ENCODE data around the gene ACLY. TPM values are rescaled to one million over a fixed set of nuclear protein-coding genes. Genes with fewer than 3 reads are reported as not detected.
"Not testable (repeated sequence)": the region's sequence is repeated elsewhere in the genome, so short reads cannot be mapped to it uniquely, and the experiment has no call there.

ACLY gene
- total RNA-seq, 1 experiment from 2014 or later = 255 TPM

DNA sequence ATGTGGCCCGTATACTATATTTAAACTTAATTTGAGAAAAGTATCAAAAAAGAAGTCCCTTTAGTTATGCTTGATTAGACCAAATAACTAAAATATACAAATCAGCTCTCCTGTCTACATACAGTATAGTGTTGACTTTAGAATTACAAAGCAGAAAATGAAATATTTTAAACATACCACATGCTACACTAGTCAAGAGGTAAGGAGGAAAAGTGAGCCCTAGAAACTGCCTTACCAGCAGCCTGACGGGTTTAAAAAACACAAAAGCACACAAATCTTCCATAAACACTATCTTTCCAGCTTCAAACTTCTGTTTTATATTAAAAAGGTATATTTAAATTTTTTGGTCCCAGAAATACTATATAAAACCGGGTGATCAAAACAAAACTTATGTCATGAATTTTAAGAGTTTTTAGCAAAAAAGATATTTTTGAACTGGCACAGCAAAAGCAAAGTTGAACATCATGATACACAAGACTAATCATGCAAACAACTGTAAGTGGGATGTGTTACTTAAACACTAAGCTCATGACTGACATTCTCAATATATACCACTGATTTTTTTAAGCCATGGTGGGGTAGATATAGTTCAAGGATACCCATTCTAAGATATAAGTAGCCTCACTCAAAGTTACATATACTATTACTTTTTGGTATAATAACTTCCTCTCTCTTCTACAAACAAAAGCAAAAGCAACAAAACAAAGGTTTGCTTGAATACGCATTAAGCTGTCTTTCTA is 69.3 kb downstream of the ACLY start:
- in situ Hi-C loops (cut with HindIII; ENCODE audit: low sequenced_read_pairs) = no loop called here
- DNase-seq (ENCODE audit: low spot score) = no peak

DNA sequence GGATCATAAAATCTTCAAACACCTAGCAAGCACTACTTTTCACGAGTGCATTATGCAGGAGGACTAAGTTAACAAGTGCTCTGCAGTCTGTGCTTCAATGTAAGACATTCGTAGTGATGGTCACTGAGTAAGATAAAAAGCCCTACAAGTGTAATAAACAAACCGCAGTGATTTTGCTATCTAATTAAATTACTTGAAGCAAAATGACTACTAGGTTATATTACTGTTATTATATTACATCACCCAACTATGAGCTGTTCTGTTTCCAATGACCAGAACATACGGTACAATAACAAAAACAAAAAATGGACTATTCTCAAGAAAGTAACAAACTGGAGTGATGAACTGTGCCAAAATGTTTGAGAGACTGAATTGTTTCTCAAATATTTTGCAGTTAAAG is 70.0 kb downstream of the ACLY start:
- no peak for DNase-seq (ENCODE audit: low spot score)
- in situ Hi-C loops (cut with HindIII; ENCODE audit: low sequenced_read_pairs) = no loop called here

DNA sequence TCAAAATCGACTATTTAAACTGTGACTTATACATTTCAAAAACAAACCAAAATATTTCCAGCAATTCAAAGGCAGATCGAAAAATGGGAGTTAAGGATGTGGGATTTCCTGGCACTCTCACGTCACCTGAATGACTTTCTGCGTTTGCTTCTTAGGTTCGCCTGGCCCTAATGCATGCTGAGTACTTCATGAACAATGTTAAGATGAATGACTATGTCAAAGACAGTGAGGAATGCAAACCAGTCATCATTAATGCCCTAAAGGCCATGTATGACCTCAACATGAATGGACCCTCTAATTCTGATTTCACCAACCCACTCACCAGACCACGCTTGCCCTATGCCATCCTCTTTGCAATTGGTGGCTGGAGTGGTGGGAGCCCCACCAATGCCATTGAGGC is 73.8 kb downstream of the ACLY start:
- DNase-seq (ENCODE audit: low spot score) = no peak
- in situ Hi-C loops (cut with HindIII; ENCODE audit: low sequenced_read_pairs) = no loop called here

DNA sequence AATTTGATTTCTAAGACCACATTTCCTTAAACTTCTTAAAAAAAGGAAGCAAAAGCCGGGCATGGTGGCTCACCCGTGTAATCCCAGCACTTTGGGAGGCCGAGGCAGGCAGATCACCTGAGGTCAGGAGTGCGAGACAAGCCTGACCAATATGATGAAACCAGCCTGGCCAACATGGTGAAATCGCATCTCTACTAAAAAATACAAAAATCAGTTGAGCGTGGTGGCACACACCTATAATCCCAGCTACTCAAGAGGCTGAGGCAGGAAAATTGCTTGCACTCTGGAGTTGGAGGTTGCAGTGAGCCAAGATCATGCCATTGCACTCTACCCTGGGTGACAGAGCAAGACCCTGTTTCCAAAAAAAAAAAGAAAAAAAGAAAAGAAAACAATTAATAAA is 78.0 kb downstream of the ACLY start:
- in situ Hi-C loops (cut with HindIII; ENCODE audit: low sequenced_read_pairs); DNase-seq (ENCODE audit: low spot score): not testable (repeated sequence)

DNA sequence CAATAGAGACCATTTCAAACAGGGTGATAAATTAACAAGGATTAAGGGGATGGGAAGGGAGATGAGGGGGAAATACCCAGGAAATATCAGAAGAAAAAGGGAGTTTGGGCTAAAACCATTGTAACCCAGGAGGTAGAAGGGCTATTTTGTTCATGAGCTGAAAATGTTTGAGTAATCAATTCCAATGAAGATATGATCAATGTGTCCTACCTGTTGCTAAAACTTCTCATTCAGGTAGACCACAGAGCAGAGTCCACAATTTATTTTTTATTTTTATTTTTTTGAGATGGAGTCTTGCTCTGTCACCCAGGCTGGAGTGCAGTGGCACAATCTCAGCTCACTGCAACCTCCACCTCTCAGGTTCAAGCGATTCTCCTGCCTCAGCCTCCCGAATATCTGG is 79.3 kb downstream of the ACLY start:
- DNase-seq (ENCODE audit: low spot score); in situ Hi-C loops (cut with HindIII; ENCODE audit: low sequenced_read_pairs): not testable (repeated sequence)

DNA sequence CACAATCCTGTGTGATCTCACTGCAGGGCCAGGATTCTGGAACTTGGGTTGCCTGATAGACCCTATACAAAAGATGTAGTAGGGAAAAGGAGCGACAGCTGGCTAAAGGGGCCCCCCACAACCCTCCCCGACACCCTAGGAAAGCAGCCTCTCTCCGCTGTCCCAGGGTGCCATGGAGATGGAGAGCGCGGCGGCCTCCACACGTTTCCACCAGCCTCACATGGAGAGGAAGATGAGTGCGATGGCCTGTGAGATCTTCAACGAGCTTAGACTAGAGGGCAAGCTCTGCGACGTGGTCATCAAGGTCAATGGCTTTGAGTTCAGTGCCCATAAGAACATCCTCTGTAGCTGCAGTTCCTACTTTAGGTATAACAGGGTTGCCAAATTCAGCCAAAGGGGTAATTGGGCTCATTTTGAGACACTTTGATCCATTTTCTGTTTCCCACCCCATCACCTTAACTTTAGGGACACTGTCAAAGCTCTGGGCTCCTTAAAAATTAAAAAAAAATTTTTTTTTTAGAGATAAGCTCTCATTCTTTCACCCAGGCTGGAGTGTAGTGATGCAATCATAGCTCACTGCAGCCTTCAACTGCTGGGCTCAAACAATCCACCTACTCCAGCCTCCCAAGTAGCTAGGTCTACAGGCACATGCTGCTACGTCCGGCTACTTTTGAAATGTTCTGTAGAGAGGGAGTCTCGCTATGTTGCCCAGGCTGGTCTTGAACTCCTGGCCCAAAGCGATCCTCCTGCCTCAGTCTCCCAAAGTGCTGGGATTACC is 80.8 kb downstream of the ACLY start, which contains the start of gene KLHL10:
TSS of gene KLHL10 (plus strand) at position 65 of the 778 bp plus-strand sequence. CDS start at position 173, 108 bp downstream.
- in situ Hi-C loops (cut with HindIII; ENCODE audit: low sequenced_read_pairs) = no loop called here
- no peak for DNase-seq (ENCODE audit: low spot score)

DNA sequence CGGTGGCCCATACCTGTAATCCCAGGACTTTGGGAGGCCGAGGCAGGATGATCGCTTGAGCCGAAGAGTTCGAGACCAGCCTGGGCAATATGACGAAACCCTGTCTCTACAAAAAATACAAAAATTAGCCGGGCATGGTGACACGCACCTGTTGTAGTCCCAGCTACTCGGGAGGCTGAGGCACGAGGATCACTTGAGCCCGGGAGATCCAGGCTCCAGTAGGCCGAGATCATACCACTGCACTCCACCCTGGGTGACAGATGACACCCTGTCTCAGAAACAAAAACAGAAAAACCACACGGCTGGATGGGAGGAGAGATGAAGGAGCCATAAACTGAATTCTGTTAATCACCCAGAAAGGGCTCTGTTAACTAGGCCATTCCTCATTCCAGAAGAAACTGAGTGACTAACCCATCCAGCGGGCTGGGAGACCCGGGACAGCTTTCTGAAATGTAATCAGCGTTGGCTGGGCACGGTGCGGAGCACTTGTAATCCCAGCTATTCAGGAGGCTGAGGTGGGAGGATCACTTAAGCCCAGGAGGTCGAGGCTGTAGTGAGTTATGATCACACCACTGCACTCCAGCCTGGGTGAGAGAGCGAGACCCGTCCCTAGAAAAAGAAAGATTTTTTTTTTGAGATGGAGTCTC is 82.1 kb downstream of the ACLY start:
- in situ Hi-C loops (cut with HindIII; ENCODE audit: low sequenced_read_pairs) = no loop called here
- no peak for DNase-seq (ENCODE audit: low spot score)

DNA sequence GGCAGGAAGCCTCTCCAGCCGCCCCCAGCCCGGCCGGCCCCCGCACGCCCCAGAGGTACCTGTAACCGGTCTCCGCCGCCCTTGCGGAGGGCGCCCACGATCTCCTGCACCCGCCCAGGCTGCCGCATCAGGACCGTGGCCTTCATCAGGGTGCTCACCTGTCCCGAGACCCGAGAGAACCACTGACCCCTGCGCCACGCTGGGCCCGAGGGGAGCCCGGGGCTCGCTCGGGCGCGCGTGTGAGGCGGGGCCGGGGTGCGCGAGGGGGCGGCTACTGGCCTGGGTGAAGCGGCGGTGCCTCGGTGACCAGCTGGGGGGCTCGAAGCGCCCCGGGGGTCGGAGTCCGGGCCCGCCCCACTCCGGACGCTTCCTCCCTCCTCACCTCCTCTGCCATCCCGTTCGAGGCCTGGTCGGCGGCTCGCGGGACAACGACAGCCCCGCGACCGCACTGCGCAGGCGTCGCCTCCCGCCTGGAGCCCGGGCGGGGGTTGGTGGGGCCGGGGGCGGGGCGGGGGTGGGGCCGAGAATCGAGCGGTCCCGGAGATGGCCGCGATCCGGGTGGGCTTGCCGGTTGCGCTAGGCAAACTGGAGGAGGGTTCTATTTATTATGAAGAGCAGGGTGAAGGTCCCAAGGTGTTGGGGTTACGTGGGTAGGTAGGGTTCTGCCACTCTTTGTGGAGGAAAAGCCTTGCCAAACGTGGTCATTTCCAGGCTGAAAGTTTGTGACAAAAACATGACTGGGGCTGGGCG is 82.8 kb downstream of the ACLY start, which contains the start of gene NT5C3B:
TSS of gene NT5C3B (minus strand) at position 433 of the 750 bp plus-strand sequence. CDS start at position 394, 39 bp downstream.
- DNase-seq (ENCODE audit: low spot score) = peak; percentile 63
- in situ Hi-C loops (cut with HindIII; ENCODE audit: low sequenced_read_pairs) = no loop called here

DNA sequence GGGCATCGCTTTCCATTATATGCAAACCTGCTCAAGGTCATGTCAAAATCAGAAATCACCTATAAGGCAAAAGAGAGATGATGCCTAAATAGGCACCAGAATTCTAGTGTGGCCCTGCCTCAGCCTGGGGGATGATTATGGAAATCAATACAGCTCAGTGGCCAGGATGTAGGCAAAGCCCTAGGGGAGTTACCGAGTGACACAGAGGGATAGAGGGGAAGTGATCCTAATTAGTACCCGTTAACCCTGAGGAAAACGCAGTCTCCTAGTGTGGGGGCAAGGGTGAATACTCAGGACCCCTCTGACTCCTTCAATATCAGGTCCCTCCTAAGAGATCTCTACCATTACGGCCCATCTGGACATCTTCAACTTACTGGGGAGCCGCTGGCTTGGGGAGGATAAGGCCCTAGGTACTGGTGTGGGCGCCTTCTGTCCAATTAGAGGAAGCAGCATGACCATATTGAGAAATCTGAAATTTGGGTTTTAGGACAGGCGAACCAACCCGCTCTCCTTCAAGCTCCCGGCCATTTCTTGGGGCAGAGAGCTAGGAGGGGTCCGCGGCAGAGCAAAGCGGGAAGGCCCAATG is 83.4 kb downstream of the ACLY start:
- peak; percentile 52 for DNase-seq (ENCODE audit: low spot score)
- in situ Hi-C loops (cut with HindIII; ENCODE audit: low sequenced_read_pairs) = no loop called here

DNA sequence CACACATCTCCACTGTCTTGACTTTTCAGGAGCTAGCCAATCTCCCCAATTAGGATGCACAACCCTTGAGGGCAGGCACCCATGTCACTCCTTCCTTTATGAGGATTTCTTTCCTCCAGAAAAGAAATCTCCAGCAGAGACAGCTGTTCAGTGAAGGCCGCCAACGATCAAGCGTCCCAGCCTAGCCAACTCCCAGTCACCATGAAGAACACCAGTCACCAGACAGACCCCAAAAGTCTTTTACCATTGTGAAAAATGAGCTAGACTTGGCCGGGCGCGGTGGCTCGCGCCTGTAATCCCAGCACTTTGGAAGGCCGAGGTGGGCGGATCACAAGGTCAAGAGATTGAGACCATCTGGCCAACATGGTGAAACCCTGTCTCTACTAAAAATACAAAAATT is 88.8 kb downstream of the ACLY start:
- DNase-seq (ENCODE audit: low spot score); in situ Hi-C loops (cut with HindIII; ENCODE audit: low sequenced_read_pairs): not testable (repeated sequence)

DNA sequence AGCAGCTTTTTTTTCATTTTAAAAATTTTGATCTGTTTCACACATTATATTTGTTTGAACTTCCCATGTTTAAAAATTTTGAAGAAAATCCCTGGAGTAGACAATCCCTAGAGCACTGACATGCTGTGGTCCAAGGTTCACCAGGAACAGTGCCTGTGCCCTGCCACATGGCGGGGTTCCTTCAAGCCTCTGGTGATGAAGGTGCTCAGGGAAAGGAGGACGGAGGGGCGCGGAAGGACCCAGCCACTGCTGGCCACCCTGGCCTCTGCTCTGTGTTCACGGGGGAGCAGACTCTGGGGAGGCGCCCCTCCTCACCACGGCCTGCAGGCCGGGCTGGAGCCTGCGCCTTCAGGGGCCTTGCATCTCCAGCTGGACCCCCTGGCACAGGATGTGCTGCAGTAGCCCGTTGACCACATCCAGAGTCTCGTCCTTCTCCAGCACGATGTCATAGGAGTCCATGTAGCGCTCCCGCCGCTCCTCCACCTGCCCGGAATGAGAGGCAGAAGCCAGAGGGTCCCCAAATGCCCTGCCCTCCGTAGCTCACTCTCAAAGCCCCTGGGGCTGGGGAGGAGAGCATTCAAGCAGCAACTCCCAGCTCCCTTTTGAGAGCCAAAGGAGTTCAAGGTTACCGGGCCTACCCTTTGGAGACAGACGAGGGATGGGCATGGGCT is 93.4 kb downstream of the ACLY start:
- in situ Hi-C loops (cut with HindIII; ENCODE audit: low sequenced_read_pairs) = no loop called here

DNA sequence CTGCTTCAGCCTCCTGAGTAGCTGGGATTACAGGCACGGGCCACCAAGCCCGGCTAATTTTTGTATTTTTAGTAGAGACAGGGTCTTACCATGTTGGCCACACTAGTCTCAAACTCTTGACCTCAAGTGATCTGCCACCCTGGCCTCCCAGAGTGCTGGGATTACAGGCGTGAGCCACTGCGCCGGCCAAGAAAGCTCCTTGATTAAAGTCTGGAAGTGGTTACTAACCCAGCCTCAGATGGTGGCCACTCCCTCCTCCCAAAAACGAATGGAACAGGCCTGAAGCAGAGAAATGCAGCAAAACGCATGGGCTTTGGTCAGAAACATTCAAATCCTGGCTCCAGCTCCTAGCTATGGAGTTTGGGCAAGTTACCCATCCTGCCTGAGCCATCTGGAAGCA is 94.7 kb downstream of the ACLY start:
- in situ Hi-C loops (cut with HindIII; ENCODE audit: low sequenced_read_pairs) = no loop called here
- no peak for DNase-seq (ENCODE audit: low spot score)

More for the DNA sequence above, 93.4 kb downstream of the ACLY start:
- no peak for DNase-seq (ENCODE audit: low spot score)

DNA sequence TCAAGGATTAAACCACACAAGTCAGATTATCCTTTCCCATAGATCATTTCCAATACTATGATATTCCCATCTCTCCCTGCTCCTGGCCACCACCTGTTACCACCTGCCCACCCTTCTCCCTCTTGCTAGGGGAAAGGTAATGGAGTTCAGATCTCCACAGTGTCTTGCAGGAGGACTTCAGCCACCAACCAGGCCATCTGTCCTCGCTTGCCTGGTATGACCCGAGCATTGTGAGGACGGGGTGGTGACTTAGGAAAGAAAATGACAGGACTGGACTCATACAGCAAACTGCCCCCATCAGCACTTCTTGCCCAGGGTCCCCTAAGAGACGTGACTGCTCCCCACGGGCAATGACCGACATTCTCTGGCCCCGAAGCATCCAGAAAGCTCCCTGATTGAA is 95.2 kb downstream of the ACLY start:
- no peak for DNase-seq (ENCODE audit: low spot score)
- in situ Hi-C loops (cut with HindIII; ENCODE audit: low sequenced_read_pairs) = no loop called here

DNA sequence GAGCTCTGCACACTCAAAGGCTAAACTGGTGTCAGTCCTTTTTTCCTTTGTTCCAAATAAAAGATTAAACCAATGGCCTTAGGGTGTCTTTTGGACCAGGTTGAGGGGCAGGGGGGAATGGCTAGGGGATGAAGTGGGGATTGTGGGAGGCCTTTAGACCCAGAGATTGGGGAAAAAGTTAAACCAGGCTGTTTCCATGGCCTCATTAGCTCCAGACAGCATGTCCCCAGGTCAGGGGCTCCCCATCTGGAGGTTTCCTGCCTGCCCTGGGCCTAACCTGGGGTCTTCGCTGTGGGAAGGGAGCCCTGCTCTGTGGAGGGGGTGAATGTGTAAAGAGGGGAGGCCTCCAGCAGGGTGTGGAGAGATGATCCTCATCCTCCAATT is 95.6 kb downstream of the ACLY start:
- in situ Hi-C loops (cut with HindIII; ENCODE audit: low sequenced_read_pairs) = no loop called here
- DNase-seq (ENCODE audit: low spot score) = no peak

DNA sequence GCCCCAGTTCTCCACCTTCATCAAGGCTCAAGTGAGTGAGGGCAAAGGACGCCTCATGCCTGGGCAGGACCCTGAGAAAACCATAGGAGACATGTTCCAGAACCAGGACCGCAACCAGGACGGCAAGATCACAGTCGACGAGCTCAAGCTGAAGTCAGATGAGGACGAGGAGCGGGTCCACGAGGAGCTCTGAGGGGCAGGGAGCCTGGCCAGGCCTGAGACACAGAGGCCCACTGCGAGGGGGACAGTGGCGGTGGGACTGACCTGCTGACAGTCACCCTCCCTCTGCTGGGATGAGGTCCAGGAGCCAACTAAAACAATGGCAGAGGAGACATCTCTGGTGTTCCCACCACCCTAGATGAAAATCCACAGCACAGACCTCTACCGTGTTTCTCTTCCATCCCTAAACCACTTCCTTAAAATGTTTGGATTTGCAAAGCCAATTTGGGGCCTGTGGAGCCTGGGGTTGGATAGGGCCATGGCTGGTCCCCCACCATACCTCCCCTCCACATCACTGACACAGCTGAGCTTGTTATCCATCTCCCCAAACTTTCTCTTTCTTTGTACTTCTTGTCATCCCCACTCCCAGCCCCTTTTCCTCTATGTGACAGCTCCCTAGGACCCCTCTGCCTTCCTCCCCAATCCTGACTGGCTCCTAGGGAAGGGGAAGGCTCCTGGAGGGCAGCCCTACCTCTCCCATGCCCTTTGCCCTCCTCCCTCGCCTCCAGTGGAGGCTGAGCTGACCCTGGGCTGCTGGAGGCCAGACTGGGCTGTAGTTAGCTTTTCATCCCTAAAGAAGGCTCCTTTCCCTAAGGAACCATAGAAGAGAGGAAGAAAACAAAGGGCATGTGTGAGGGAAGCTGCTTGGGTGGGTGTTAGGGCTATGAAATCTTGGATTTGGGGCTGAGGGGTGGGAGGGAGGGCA is 96.3 kb downstream of the ACLY start:
- DNase-seq (ENCODE audit: low spot score) = no peak
- in situ Hi-C loops (cut with HindIII; ENCODE audit: low sequenced_read_pairs) = no loop called here

DNA sequence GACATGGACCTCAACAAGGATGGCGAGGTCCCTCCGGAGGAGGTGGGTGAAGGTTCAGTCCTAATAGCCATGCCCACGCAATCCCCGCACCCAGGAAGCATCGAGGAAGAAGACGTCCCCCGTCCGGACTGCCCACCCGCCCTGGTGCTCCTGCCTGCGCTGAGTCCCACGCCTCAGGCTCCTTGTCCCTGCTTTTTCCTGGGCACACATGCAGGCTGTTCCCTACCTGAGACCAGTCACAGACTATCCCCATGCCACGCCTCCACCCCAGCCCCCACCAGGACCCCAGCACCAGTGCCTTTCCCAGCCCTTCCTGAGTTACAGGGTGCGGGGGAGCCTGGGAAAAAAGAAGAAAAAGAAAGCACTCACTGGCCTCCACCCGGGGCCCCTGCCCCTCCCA is 97.0 kb downstream of the ACLY start:
- in situ Hi-C loops (cut with HindIII; ENCODE audit: low sequenced_read_pairs) = no loop called here
- DNase-seq (ENCODE audit: low spot score) = no peak

DNA sequence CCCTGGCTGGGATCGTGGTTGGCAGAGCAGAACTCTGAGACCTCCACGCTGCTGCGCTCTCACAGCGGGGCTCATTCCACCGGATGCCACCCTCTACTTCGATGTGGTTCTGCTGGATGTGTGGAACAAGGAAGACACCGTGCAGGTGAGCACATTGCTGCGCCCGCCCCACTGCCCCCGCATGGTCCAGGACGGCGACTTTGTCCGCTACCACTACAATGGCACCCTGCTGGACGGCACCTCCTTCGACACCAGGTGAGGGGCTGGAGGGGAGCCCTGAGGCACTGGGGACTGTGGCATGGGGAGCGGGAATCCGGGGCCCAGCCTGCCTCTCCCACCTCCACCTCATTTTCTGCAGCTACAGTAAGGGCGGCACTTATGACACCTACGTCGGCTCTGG is 100.7 kb downstream of the ACLY start:
- no peak for DNase-seq (ENCODE audit: low spot score)
- in situ Hi-C loops (cut with HindIII; ENCODE audit: low sequenced_read_pairs) = no loop called here

Measured in G401 (cell line).